ENCODE measurements around the gene DDAH2.
"Not testable (repeated sequence)": the region's sequence is repeated elsewhere in the genome, so short reads cannot be mapped to it uniquely, and the experiment has no call there.

The DDAH2 gene

GRCh38 chr6:31710523-31711219 lies 18.4 kb downstream of the DDAH2 start:
- H3K9ac ChIP-seq (ENCODE audit: insufficient read length, low read depth) = no peak overlapping the region
- no peak for TF ChIP-seq YY1 (IDR thresholded peaks at IDR 0.05; ENCODE audit: insufficient read depth, insufficient read length)
- no peak for TF ChIP-seq SUZ12 (IDR thresholded peaks at IDR 0.05; ENCODE audit: extremely low read depth, insufficient read depth, insufficient read length)
- TF ChIP-seq ZNF274 (IDR thresholded peaks at IDR 0.05; ENCODE audit: low read depth, low read length) = no peak
- H3K36me3 ChIP-seq (ENCODE audit: insufficient read depth, insufficient read length, low read length) = no peaks in the 10 kb centered on the region
- no peaks in the 10 kb centered on the region for H3K9me3 ChIP-seq (ENCODE audit: insufficient read depth, low read length)
- no peak for DNase-seq (ENCODE audit: low read depth, low spot score)
- peaks cover 6% of the 10 kb centered on the region for H3K4me1 ChIP-seq (ENCODE audit: insufficient read depth, insufficient read length)
- no peaks in the 10 kb centered on the region for H3K27me3 ChIP-seq (ENCODE audit: insufficient read depth, insufficient read length)
- no peak overlapping the region for H3K4me3 ChIP-seq (ENCODE audit: insufficient read length, low read depth)

- H3K9me3 ChIP-seq (ENCODE audit: insufficient read depth, low read length); H3K9ac ChIP-seq (ENCODE audit: insufficient read length, low read depth); H3K36me3 ChIP-seq (ENCODE audit: insufficient read depth, insufficient read length, low read length); H3K4me3 ChIP-seq (ENCODE audit: insufficient read length, low read depth); DNase-seq (ENCODE audit: low read depth, low spot score); H3K27me3 ChIP-seq (ENCODE audit: insufficient read depth, insufficient read length); H3K4me1 ChIP-seq (ENCODE audit: insufficient read depth, insufficient read length): not testable (repeated sequence)
Measured at GRCh38 chr6:31709157-31709556, 19.9 kb downstream of the DDAH2 start.

GRCh38 chr6:31708224-31708623 lies 20.9 kb downstream of the DDAH2 start:
- no peaks in the 10 kb centered on the region for H3K4me1 ChIP-seq (ENCODE audit: insufficient read depth, insufficient read length)
- no peak overlapping the region for H3K4me3 ChIP-seq (ENCODE audit: insufficient read length, low read depth)
- no peaks in the 10 kb centered on the region for H3K27me3 ChIP-seq (ENCODE audit: insufficient read depth, insufficient read length)
- DNase-seq (ENCODE audit: low read depth, low spot score) = no peak
- no peaks in the 10 kb centered on the region for H3K36me3 ChIP-seq (ENCODE audit: insufficient read depth, insufficient read length, low read length)
- no peak overlapping the region for H3K9ac ChIP-seq (ENCODE audit: insufficient read length, low read depth)
- no peak for TF ChIP-seq SUZ12 (IDR thresholded peaks at IDR 0.05; ENCODE audit: extremely low read depth, insufficient read depth, insufficient read length)
- no peak for TF ChIP-seq YY1 (IDR thresholded peaks at IDR 0.05; ENCODE audit: insufficient read depth, insufficient read length)
- TF ChIP-seq ZNF274 (IDR thresholded peaks at IDR 0.05; ENCODE audit: low read depth, low read length) = no peak
- H3K9me3 ChIP-seq (ENCODE audit: insufficient read depth, low read length) = no peaks in the 10 kb centered on the region

DNA sequence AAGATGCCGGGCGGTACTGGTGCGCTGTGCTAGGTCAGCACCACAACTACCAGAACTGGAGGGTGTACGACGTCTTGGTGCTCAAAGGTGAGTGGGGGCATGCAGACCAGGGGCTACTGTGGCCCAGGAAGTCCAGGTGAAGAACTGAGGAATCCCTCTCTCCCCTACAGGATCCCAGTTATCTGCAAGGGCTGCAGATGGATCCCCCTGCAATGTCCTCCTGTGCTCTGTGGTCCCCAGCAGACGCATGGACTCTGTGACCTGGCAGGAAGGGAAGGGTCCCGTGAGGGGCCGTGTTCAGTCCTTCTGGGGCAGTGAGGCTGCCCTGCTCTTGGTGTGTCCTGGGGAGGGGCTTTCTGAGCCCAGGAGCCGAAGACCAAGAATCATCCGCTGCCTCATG lies 21.4 kb downstream of the DDAH2 start:
- no peak for DNase-seq (ENCODE audit: low read depth, low spot score)
- Histone ChIP-seq H3K9ac (ENCODE audit: insufficient read length, low read depth) (no peak overlapping the region), H3K4me1 (ENCODE audit: insufficient read depth, insufficient read length) (no peaks in the 10 kb centered on the region), H3K9me3 (ENCODE audit: insufficient read depth, low read length) (no peaks in the 10 kb centered on the region), H3K4me3 (ENCODE audit: insufficient read length, low read depth) (no peak overlapping the region), H3K27me3 (ENCODE audit: insufficient read depth, insufficient read length) (no peaks in the 10 kb centered on the region), H3K36me3 (ENCODE audit: insufficient read depth, insufficient read length, low read length) (no peaks in the 10 kb centered on the region)
- no peak for TF ChIP-seq YY1 (IDR thresholded peaks at IDR 0.05; ENCODE audit: insufficient read depth, insufficient read length)

- Histone ChIP-seq H3K4me3 (ENCODE audit: insufficient read length, low read depth) (no peak within 1 kb of the TSS), H3K27me3 (ENCODE audit: insufficient read depth, insufficient read length) (no peaks in the 10 kb centered on the region), H3K4me1 (ENCODE audit: insufficient read depth, insufficient read length) (peaks cover 4% of the 10 kb centered on the region), H3K36me3 (ENCODE audit: insufficient read depth, insufficient read length, low read length) (peaks cover 4% of the 10 kb centered on the region), H3K9ac (ENCODE audit: insufficient read length, low read depth) (no peak within 1 kb of the TSS), H3K9me3 (ENCODE audit: insufficient read depth, low read length) (no peaks in the 10 kb centered on the region)
- no peak for TF ChIP-seq ZNF274 (IDR thresholded peaks at IDR 0.05; ENCODE audit: low read depth, low read length)
- TF ChIP-seq SUZ12 (IDR thresholded peaks at IDR 0.05; ENCODE audit: extremely low read depth, insufficient read depth, insufficient read length) = no peak
- TF ChIP-seq YY1 (IDR thresholded peaks at IDR 0.05; ENCODE audit: insufficient read depth, insufficient read length) = no peak
- DNase-seq (ENCODE audit: low read depth, low spot score) = no peak
Measured at GRCh38 chr6:31706599-31706998, 22.5 kb downstream of the DDAH2 start, which contains the start of gene LY6G6F. TSS of gene LY6G6F (plus strand) at chr6:31706866. CDS start at chr6:31706907, 41 bp downstream.

DNA sequence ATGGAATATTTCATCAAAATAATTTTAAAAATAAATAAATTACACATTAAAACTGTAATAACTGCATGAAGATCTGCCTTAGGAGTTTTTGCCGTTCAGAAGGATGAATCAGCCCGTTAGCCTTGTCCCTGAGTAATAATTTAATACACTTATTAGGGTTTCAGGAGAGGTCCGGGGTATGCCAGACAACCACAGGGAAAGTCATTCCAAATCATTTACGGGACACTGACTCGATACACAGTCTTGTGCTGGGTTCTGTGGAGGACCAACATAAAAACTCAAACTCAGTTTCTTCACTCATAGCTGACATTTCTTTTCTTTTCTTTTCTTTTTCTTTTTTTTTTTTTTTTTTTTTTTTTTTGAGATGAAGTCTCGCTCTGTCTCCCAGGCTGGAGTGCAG lies 23.2 kb downstream of the DDAH2 start:
- Histone ChIP-seq H3K4me3 (ENCODE audit: insufficient read length, low read depth) (no peak overlapping the region), H3K27me3 (ENCODE audit: insufficient read depth, insufficient read length) (no peaks in the 10 kb centered on the region), H3K9me3 (ENCODE audit: insufficient read depth, low read length) (no peaks in the 10 kb centered on the region)

GRCh38 chr6:31702819-31703716 lies 26.0 kb downstream of the DDAH2 start, which contains the start of gene ABHD16A:
TSS of gene ABHD16A (minus strand) at chr6:31703324. CDS start at chr6:31703281, 43 bp downstream.
- DNase-seq (ENCODE audit: low read depth, low spot score) = peak; percentile 95
- Histone ChIP-seq H3K9me3 (ENCODE audit: insufficient read depth, low read length) (no peaks in the 10 kb centered on the region), H3K4me1 (ENCODE audit: insufficient read depth, insufficient read length) (peaks cover 5% of the 10 kb centered on the region), H3K27me3 (ENCODE audit: insufficient read depth, insufficient read length) (no peaks in the 10 kb centered on the region), H3K9ac (ENCODE audit: insufficient read length, low read depth) (peak within 1 kb of the TSS; percentile 93), H3K36me3 (ENCODE audit: insufficient read depth, insufficient read length, low read length) (peaks cover 27% of the 10 kb centered on the region), H3K4me3 (ENCODE audit: insufficient read length, low read depth) (peak within 1 kb of the TSS; percentile 87)
- no peak for TF ChIP-seq ZNF274 (IDR thresholded peaks at IDR 0.05; ENCODE audit: low read depth, low read length)
- no peak for TF ChIP-seq YY1 (IDR thresholded peaks at IDR 0.05; ENCODE audit: insufficient read depth, insufficient read length)
- TF ChIP-seq SUZ12 (IDR thresholded peaks at IDR 0.05; ENCODE audit: extremely low read depth, insufficient read depth, insufficient read length) = no peak

More for the DNA sequence above, 23.2 kb downstream of the DDAH2 start:
- Histone ChIP-seq H3K9ac (ENCODE audit: insufficient read length, low read depth) (no peak overlapping the region), H3K4me1 (ENCODE audit: insufficient read depth, insufficient read length) (peaks cover 5% of the 10 kb centered on the region), H3K36me3 (ENCODE audit: insufficient read depth, insufficient read length, low read length) (peaks cover 10% of the 10 kb centered on the region)
- no peak for TF ChIP-seq ZNF274 (IDR thresholded peaks at IDR 0.05; ENCODE audit: low read depth, low read length)
- no peak for TF ChIP-seq YY1 (IDR thresholded peaks at IDR 0.05; ENCODE audit: insufficient read depth, insufficient read length)
- no peak for TF ChIP-seq SUZ12 (IDR thresholded peaks at IDR 0.05; ENCODE audit: extremely low read depth, insufficient read depth, insufficient read length)
- DNase-seq (ENCODE audit: low read depth, low spot score) = no peak

Measured in NT2/D1 (cell line).